ENCODE results near the gene UBASH3A.

UBASH3A gene

DNA sequence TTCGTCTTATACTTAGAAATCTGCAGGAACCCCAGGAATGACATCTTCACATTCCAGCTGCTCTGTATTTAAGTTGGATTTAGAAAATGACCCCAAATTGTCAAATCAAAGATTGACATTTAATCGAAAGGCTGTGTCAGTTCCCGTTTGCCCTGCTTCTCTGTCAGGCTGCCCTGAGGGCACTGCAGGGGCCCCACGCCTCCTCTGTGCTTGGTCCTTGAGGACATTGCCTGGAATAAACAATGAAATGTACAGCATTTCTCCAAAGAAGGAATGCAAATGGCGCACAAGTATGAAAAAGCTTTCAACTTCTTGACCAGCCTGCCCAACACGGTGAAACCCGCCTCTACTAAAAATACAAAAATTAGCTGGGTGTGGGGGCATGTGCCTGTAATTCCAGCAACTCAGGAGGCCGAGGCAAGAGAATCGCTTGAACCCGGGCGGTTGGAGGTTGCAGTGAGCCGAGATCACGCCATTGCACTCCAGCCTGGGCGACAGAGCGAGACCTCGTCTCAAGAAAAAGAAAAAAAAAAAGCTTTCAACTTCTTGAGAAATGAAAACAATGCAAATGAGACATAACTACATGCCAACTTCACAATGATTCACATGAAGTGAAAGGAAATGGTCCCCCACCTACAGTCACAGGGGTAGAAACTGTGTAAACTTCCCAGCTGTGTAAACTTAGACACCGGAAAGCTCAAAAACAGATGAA is 10.8 kb upstream of the UBASH3A start:
- Histone ChIP-seq H3K4me2 (ENCODE audit: low read length) (no peak overlapping the region), H2AFZ (ENCODE audit: low read length) (no peak overlapping the region), H3K9me3 (ENCODE audit: low read length) (no peaks in the 10 kb centered on the region), H3K4me3 (ENCODE audit: low read depth, low read length, poor library complexity, severe bottlenecking) (no peak overlapping the region), H3K27me3 (ENCODE audit: insufficient read depth, low read length) (peaks cover 15% of the 10 kb centered on the region), H3K9me2 (ENCODE audit: low read depth, low read length) (no peaks in the 10 kb centered on the region), H3K79me2 (ENCODE audit: insufficient read depth, low read length) (no peaks in the 10 kb centered on the region), H3K4me1 (ENCODE audit: insufficient read depth, low read length, severe bottlenecking) (peaks cover 8% of the 10 kb centered on the region), H3K9ac (ENCODE audit: low read length) (no peak overlapping the region), H3K36me3 (ENCODE audit: insufficient read depth, low read length) (no peaks in the 10 kb centered on the region), H3F3A (ENCODE audit: insufficient read depth, low read length) (no peaks in the 10 kb centered on the region), H4K20me1 (ENCODE audit: insufficient read depth, low read length) (no peaks in the 10 kb centered on the region), H3K27ac (ENCODE audit: low read depth, low read length, poor library complexity, severe bottlenecking) (no peak overlapping the region)
- no peak for TF ChIP-seq CTCF (IDR thresholded peaks at IDR 0.05; ENCODE audit: low read length)
- no peak for TF ChIP-seq EZH2 (IDR thresholded peaks at IDR 0.05; ENCODE audit: borderline replicate concordance, low read length)

- Histone ChIP-seq H3K9me3 (ENCODE audit: low read length) (no peaks in the 10 kb centered on the region), H3K9ac (ENCODE audit: low read length) (no peak overlapping the region), H3K4me2 (ENCODE audit: low read length) (no peak overlapping the region), H3K79me2 (ENCODE audit: insufficient read depth, low read length) (no peaks in the 10 kb centered on the region), H3K4me3 (ENCODE audit: low read depth, low read length, poor library complexity, severe bottlenecking) (no peak overlapping the region), H3K9me2 (ENCODE audit: low read depth, low read length) (no peaks in the 10 kb centered on the region), H3K36me3 (ENCODE audit: insufficient read depth, low read length) (no peaks in the 10 kb centered on the region), H2AFZ (ENCODE audit: low read length) (no peak overlapping the region), H3K27ac (ENCODE audit: low read depth, low read length, poor library complexity, severe bottlenecking) (no peak overlapping the region), H4K20me1 (ENCODE audit: insufficient read depth, low read length) (no peaks in the 10 kb centered on the region), H3K27me3 (ENCODE audit: insufficient read depth, low read length) (peaks cover 12% of the 10 kb centered on the region), H3K4me1 (ENCODE audit: insufficient read depth, low read length, severe bottlenecking) (peaks cover 8% of the 10 kb centered on the region), H3F3A (ENCODE audit: insufficient read depth, low read length) (no peaks in the 10 kb centered on the region)
- TF ChIP-seq CTCF (IDR thresholded peaks at IDR 0.05; ENCODE audit: low read length) = no peak
- TF ChIP-seq EZH2 (IDR thresholded peaks at IDR 0.05; ENCODE audit: borderline replicate concordance, low read length) = no peak
These were observed 10.2 kb upstream of the UBASH3A start for GRCh38 chr21:42393443-42393950.

DNA sequence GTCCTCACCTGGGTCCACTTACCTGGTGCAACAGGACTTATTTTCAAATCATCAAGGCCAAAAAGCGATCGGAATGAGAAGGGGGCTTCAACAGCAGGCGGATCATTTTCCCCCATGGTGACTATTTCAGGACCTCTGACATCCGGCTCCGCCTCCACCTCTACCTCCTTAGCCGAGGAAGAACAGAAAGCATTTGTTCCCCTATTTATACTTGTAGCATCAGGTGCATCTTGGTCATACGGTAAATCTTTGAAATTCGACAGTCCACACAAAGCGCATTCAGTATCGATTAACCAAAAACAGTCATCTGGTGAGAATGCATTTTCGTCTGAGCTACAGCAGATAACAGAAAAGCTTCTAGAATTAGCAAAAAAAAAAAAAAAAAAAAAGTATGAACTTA is 8.4 kb upstream of the UBASH3A start:
- Histone ChIP-seq H3K9ac (ENCODE audit: low read length) (no peak overlapping the region), H3K27me3 (ENCODE audit: insufficient read depth, low read length) (peaks cover 7% of the 10 kb centered on the region; the same call in 1 of the 2 replicates), H3K27ac (ENCODE audit: low read depth, low read length, poor library complexity, severe bottlenecking) (no peak overlapping the region), H3K36me3 (ENCODE audit: insufficient read depth, low read length) (no peaks in the 10 kb centered on the region), H3K4me1 (ENCODE audit: insufficient read depth, low read length, severe bottlenecking) (peaks cover 8% of the 10 kb centered on the region), H3K4me3 (ENCODE audit: low read depth, low read length, poor library complexity, severe bottlenecking) (no peak overlapping the region), H3K79me2 (ENCODE audit: insufficient read depth, low read length) (no peaks in the 10 kb centered on the region), H3K9me3 (ENCODE audit: low read length) (no peaks in the 10 kb centered on the region), H3F3A (ENCODE audit: insufficient read depth, low read length) (no peaks in the 10 kb centered on the region), H3K9me2 (ENCODE audit: low read depth, low read length) (no peaks in the 10 kb centered on the region), H4K20me1 (ENCODE audit: insufficient read depth, low read length) (no peaks in the 10 kb centered on the region), H3K4me2 (ENCODE audit: low read length) (no peak overlapping the region), H2AFZ (ENCODE audit: low read length) (no peak overlapping the region)
- TF ChIP-seq EZH2 (IDR thresholded peaks at IDR 0.05; ENCODE audit: borderline replicate concordance, low read length) (no peak), CTCF (IDR thresholded peaks at IDR 0.05; ENCODE audit: low read length) (no peak)
